Neural progenitor cell (in vitro differentiated cells): ENCODE measurements around the gene ZNF26.

Source experiments
- EZH2phosphoT487 ChIP-seq: fragments of 200-600 bp; sonication (generic); IDR thresholded peaks from 2 replicates; pipeline ENCODE4 v1.6.1; 2017; ENCODE audit warnings: antibody characterized with exemption
- TF ChIP-seq, protein P1 (sequence below): fragments of 200-600 bp; sonication (generic); IDR thresholded peaks from 2 replicates; pipeline ENCODE4 v1.5.1; 2017; ENCODE audit warnings: antibody characterized with exemption, mild to moderate bottlenecking

DNA sequence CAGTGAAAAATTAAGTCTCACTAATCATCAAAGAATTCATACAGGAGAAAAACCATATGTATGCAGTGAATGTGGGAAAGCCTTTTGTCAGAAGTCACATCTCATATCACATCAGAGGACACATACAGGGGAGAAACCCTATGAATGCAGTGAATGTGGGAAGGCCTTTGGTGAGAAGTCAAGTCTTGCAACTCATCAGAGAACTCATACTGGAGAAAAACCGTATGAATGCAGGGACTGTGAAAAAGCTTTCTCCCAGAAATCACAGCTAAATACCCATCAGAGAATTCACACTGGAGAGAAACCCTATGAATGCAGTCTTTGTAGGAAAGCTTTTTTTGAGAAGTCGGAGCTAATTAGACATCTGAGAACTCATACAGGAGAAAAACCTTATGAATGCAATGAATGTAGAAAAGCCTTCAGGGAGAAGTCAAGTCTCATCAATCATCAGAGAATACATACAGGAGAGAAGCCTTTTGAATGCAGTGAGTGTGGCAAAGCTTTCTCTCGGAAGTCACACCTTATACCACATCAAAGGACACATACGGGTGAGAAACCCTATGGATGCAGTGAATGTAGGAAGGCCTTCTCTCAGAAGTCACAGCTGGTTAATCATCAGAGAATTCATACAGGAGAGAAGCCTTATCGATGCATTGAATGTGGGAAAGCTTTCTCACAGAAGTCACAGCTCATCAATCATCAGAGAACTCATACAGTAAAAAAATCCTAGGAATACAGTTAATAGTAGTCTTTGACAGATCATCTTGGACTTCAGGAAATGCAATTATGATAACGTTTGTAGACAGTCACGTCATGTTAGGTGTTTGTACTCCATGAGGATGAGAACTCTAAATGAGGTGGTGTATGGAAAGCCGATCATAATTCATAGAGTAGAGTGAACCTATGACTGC lies 72.3 kb downstream of the ZNF26 start:
- TF ChIP-seq, protein P1, sequence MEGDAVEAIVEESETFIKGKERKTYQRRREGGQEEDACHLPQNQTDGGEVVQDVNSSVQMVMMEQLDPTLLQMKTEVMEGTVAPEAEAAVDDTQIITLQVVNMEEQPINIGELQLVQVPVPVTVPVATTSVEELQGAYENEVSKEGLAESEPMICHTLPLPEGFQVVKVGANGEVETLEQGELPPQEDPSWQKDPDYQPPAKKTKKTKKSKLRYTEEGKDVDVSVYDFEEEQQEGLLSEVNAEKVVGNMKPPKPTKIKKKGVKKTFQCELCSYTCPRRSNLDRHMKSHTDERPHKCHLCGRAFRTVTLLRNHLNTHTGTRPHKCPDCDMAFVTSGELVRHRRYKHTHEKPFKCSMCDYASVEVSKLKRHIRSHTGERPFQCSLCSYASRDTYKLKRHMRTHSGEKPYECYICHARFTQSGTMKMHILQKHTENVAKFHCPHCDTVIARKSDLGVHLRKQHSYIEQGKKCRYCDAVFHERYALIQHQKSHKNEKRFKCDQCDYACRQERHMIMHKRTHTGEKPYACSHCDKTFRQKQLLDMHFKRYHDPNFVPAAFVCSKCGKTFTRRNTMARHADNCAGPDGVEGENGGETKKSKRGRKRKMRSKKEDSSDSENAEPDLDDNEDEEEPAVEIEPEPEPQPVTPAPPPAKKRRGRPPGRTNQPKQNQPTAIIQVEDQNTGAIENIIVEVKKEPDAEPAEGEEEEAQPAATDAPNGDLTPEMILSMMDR, result no peak
- TF ChIP-seq EZH2phosphoT487, result no peak
